GM23338 (cell line): Measurements from ENCODE around the gene MAP2K2. TPM values are rescaled to one million over a fixed set of nuclear protein-coding genes. Genes with fewer than 3 reads are reported as not detected.

Experiments used
- ATAC-seq: fragments of 200-7000 bp; cut with Tn5 transposase; 3 replicates; pipeline ENCODE4 v1.9.1; 2020
- DNase-seq: peaks from one replicate; pipeline ENCODE4 v3.0.0-alpha.2; 2015; ENCODE audit warnings: low spot score
- H2AFZ ChIP-seq: fragments of 200-600 bp; sonication (generic); 2 replicates; pipeline ENCODE4 v1.8.0; 2016; ENCODE audit warnings: antibody characterized with exemption, mild to moderate bottlenecking, moderate library complexity
- H3F3A ChIP-seq: fragments of 200-600 bp; sonication (generic); replicated peaks from 2 replicates; pipeline ENCODE4 v1.8.0; 2017; ENCODE audit warnings: antibody characterized with exemption, mixed run types, low read depth
- H3K27ac ChIP-seq: fragments of 200-600 bp; sonication (generic); 2 replicates; pipeline ENCODE4 v1.6.1; 2016; ENCODE audit warnings: low read depth
- H3K27me3 ChIP-seq: fragments of 200-600 bp; sonication (generic); 2 replicates; pipeline ENCODE4 v1.8.0; 2016; ENCODE audit warnings: mild to moderate bottlenecking, mixed run types, moderate library complexity; ENCODE audit not compliant: insufficient read depth
- H3K36me3 ChIP-seq: fragments of 200-600 bp; sonication (generic); 2 replicates; pipeline ENCODE4 v1.8.0; 2016; ENCODE audit warnings: mild to moderate bottlenecking; ENCODE audit not compliant: insufficient read depth
- H3K4me1 ChIP-seq: fragments of 200-600 bp; sonication (generic); 2 replicates; pipeline ENCODE4 v1.8.0; 2016; ENCODE audit warnings: mild to moderate bottlenecking, moderate library complexity; ENCODE audit not compliant: insufficient read depth
- H3K4me2 ChIP-seq: fragments of 200-600 bp; sonication (generic); 2 replicates; pipeline ENCODE4 v1.7.1; 2017; ENCODE audit warnings: mixed run types
- H3K4me3 ChIP-seq: fragments of 200-600 bp; sonication (generic); 2 replicates; pipeline ENCODE4 v1.6.1; 2016; ENCODE audit warnings: mixed run types
- H3K79me2 ChIP-seq: fragments of 200-600 bp; sonication (generic); replicated peaks from 2 replicates; pipeline ENCODE4 v1.8.0; 2017; ENCODE audit warnings: mild to moderate bottlenecking; ENCODE audit not compliant: insufficient read depth
- H3K9me2 ChIP-seq: fragments of 200-600 bp; sonication (generic); 2 replicates; pipeline ENCODE4 v1.8.0; 2017; ENCODE audit not compliant: insufficient read depth
- H4K20me1 ChIP-seq: fragments of 200-600 bp; sonication (generic); replicated peaks from 2 replicates; pipeline ENCODE4 v1.8.0; 2017; ENCODE audit warnings: mild to moderate bottlenecking; ENCODE audit not compliant: insufficient read depth
- H3K27ac Mint-ChIP-seq: 2 replicates; pipeline ENCODE4 v1.8.0; 2020; ENCODE audit warnings: inconsistent platforms, mild to moderate bottlenecking, moderate library complexity, mixed read lengths
- H3K27me3 Mint-ChIP-seq: 3 replicates; pipeline ENCODE4 v1.8.0; 2022; ENCODE audit warnings: low read depth, mild to moderate bottlenecking, moderate library complexity, mixed read lengths, inconsistent platforms; ENCODE audit not compliant: insufficient read depth, poor library complexity
- H3K36me3 Mint-ChIP-seq: 3 replicates; pipeline ENCODE4 v1.8.0; 2021; ENCODE audit warnings: low read depth, mild to moderate bottlenecking, inconsistent platforms, moderate library complexity, mixed read lengths
- H3K4me1 Mint-ChIP-seq: 3 replicates; pipeline ENCODE4 v1.8.0; 2020; ENCODE audit warnings: mild to moderate bottlenecking, inconsistent platforms, mixed read lengths
- H3K4me3 Mint-ChIP-seq: 3 replicates; pipeline ENCODE4 v1.8.0; 2021; ENCODE audit warnings: moderate library complexity, mild to moderate bottlenecking, inconsistent platforms, mixed read lengths
- H3K9me3 Mint-ChIP-seq: 3 replicates; pipeline ENCODE4 v1.8.0; 2020; ENCODE audit warnings: moderate library complexity, mild to moderate bottlenecking, inconsistent platforms, mixed read lengths
- CREB1 ChIP-seq: fragments of 250-450 bp; sonication (Bioruptor Pico); IDR thresholded peaks from 2 replicates; pipeline ENCODE4 v1.5.0; 2020; ENCODE audit warnings: low read depth, mild to moderate bottlenecking, moderate library complexity
- EZH2 ChIP-seq: fragments of 200-600 bp; sonication (generic); IDR thresholded peaks from one replicate; pipeline ENCODE4 v1.8.0; 2017; ENCODE audit warnings: antibody characterized with exemption, mild to moderate bottlenecking, low read depth; ENCODE audit not compliant: unreplicated experiment
- EZH2phosphoT487 ChIP-seq: fragments of 200-600 bp; sonication (generic); IDR thresholded peaks from one replicate; pipeline ENCODE4 v1.8.1; 2018; ENCODE audit warnings: antibody characterized with exemption; ENCODE audit not compliant: unreplicated experiment
- JUNB ChIP-seq: IDR thresholded peaks from one replicate; pipeline ENCODE4 v1.6.1; 2016; ENCODE audit warnings: antibody characterized with exemption; ENCODE audit not compliant: unreplicated experiment
- NANOG ChIP-seq: IDR thresholded peaks from 2 replicates; pipeline ENCODE4 v1.6.1; 2016; ENCODE audit warnings: antibody characterized with exemption, borderline replicate concordance
- POLR2AphosphoS5 ChIP-seq: IDR thresholded peaks from 2 replicates; pipeline ENCODE4 v1.6.1; 2016; ENCODE audit warnings: antibody characterized with exemption, low read depth
- ZNF114 ChIP-seq: fragments of 250-450 bp; sonication (Bioruptor Pico); IDR thresholded peaks from 2 replicates; pipeline ENCODE4 v1.5.0; 2020; ENCODE audit warnings: mild to moderate bottlenecking, moderate library complexity
- ZNF331 ChIP-seq: fragments of 250-450 bp; sonication (Bioruptor Pico); IDR thresholded peaks from 2 replicates; pipeline ENCODE4 v1.5.0; 2020; ENCODE audit warnings: low read depth, mild to moderate bottlenecking, moderate library complexity
- polyA plus RNA-seq: library from polyadenylated mRNA; unstranded; fragments of >200 nt; fragmentation: Nextera tagmentation; extraction: Ambion mirVana; gene quantifications from 2 replicates; pipeline ENCODE4 v1.2.1, GENCODE V29; 2016
- total RNA-seq: library from RNA; depleted of rRNA; stranded (reverse); fragments of >200 nt; shearing (Covaris generic); gene quantifications from 2 replicates; pipeline ENCODE4 v1.2.3, GENCODE V29; 2014
- TF ChIP-seq, protein P1 (sequence below): fragments of 250-450 bp; sonication (Bioruptor Pico); IDR thresholded peaks from 2 replicates; pipeline ENCODE4 v1.5.0; 2020; ENCODE audit warnings: mild to moderate bottlenecking, moderate library complexity
- TF ChIP-seq, protein P2 (sequence below), 2 experiments: fragments of 200-600 bp in 1 of 2; sonication (generic) in 1 of 2; conservative IDR thresholded peaks; 2 replicates each; pipeline versions ENCODE4 v1.5.1 to v1.6.1; 2016 to 2017; ENCODE audit warnings: antibody characterized with exemption in 2 of 2, low read depth in 2 of 2, mild to moderate bottlenecking in 2 of 2, moderate library complexity in 1 of 2
- TF ChIP-seq, protein P3 (sequence below): IDR thresholded peaks from 2 replicates; pipeline ENCODE4 v1.6.1; 2016; ENCODE audit warnings: antibody characterized with exemption
- TF ChIP-seq, protein P4 (sequence below): IDR thresholded peaks from one replicate; pipeline ENCODE4 v1.6.1; 2018; ENCODE audit warnings: antibody characterized with exemption; ENCODE audit not compliant: unreplicated experiment

Gene MAP2K2
- total and polyA plus RNA-seq, 2 experiments from 2014 or later: 99.7 to 151 TPM

DNA sequence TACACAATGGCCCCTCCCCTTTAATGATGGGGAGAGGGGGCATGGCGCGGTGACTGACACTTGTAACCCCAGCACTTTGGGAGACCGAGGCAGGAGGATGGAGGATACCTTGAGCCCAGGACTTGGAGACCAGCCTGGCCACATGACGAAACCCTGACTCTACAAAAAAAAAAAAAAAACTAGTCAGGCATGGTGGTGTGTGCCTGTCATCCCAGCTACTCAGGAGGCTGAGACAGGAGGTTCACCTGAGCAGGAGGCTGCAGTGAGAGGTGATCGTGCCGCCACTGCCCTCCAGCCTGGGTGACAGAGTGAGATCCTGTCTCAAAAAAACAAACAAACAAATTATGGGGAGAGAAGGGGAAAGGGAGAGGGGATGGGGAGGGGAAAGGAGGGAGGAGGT, 43.4 kb downstream of the MAP2K2 start:
- no peak overlapping the region for H3K4me3 ChIP-seq
- peaks cover 12% of the 10 kb centered on the region for H3K27me3 Mint-ChIP-seq

More for the DNA sequence above, 43.4 kb downstream of the MAP2K2 start:
- Histone ChIP-seq H4K20me1 (no peaks in the 10 kb centered on the region), H3K9me2 (no peaks in the 10 kb centered on the region), H3F3A (peaks cover 8% of the 10 kb centered on the region; the same call in 1 of the 2 replicates), H3K27me3 (no peaks in the 10 kb centered on the region), H3K27ac (no peak overlapping the region), H2AFZ (no peak overlapping the region), H3K36me3 (no peaks in the 10 kb centered on the region), H3K79me2 (no peaks in the 10 kb centered on the region), H3K4me2 (no peak overlapping the region), H3K4me1 (peaks cover 18% of the 10 kb centered on the region)
- H3K36me3 Mint-ChIP-seq: no peaks in the 10 kb centered on the region
- no peak for TF ChIP-seq POLR2AphosphoS5
- no peak for TF ChIP-seq NANOG
- no peak for TF ChIP-seq JUNB
- TF ChIP-seq CREB1 (CRISPR knock-in tag): no peak
- TF ChIP-seq, protein P1, sequence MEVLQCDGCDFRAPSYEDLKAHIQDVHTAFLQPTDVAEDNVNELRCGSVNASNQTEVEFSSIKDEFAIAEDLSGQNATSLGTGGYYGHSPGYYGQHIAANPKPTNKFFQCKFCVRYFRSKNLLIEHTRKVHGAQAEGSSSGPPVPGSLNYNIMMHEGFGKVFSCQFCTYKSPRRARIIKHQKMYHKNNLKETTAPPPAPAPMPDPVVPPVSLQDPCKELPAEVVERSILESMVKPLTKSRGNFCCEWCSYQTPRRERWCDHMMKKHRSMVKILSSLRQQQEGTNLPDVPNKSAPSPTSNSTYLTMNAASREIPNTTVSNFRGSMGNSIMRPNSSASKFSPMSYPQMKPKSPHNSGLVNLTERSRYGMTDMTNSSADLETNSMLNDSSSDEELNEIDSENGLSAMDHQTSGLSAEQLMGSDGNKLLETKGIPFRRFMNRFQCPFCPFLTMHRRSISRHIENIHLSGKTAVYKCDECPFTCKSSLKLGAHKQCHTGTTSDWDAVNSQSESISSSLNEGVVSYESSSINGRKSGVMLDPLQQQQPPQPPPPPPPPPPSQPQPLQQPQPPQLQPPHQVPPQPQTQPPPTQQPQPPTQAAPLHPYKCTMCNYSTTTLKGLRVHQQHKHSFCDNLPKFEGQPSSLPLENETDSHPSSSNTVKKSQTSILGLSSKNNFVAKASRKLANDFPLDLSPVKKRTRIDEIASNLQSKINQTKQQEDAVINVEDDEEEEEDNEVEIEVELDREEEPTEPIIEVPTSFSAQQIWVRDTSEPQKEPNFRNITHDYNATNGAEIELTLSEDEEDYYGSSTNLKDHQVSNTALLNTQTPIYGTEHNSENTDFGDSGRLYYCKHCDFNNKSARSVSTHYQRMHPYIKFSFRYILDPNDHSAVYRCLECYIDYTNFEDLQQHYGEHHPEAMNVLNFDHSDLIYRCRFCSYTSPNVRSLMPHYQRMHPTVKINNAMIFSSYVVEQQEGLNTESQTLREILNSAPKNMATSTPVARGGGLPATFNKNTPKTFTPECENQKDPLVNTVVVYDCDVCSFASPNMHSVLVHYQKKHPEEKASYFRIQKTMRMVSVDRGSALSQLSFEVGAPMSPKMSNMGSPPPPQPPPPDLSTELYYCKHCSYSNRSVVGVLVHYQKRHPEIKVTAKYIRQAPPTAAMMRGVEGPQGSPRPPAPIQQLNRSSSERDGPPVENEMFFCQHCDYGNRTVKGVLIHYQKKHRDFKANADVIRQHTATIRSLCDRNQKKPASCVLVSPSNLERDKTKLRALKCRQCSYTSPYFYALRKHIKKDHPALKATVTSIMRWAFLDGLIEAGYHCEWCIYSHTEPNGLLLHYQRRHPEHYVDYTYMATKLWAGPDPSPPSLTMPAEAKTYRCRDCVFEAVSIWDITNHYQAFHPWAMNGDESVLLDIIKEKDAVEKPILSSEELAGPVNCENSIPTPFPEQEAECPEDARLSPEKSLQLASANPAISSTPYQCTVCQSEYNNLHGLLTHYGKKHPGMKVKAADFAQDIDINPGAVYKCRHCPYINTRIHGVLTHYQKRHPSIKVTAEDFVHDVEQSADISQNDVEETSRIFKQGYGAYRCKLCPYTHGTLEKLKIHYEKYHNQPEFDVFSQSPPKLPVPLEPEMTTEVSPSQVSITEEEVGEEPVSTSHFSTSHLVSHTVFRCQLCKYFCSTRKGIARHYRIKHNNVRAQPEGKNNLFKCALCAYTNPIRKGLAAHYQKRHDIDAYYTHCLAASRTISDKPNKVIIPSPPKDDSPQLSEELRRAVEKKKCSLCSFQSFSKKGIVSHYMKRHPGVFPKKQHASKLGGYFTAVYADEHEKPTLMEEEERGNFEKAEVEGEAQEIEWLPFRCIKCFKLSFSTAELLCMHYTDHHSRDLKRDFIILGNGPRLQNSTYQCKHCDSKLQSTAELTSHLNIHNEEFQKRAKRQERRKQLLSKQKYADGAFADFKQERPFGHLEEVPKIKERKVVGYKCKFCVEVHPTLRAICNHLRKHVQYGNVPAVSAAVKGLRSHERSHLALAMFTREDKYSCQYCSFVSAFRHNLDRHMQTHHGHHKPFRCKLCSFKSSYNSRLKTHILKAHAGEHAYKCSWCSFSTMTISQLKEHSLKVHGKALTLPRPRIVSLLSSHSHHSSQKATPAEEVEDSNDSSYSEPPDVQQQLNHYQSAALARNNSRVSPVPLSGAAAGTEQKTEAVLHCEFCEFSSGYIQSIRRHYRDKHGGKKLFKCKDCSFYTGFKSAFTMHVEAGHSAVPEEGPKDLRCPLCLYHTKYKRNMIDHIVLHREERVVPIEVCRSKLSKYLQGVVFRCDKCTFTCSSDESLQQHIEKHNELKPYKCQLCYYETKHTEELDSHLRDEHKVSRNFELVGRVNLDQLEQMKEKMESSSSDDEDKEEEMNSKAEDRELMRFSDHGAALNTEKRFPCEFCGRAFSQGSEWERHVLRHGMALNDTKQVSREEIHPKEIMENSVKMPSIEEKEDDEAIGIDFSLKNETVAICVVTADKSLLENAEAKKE (CRISPR knock-in tag): no peak
- TF ChIP-seq, protein P2, sequence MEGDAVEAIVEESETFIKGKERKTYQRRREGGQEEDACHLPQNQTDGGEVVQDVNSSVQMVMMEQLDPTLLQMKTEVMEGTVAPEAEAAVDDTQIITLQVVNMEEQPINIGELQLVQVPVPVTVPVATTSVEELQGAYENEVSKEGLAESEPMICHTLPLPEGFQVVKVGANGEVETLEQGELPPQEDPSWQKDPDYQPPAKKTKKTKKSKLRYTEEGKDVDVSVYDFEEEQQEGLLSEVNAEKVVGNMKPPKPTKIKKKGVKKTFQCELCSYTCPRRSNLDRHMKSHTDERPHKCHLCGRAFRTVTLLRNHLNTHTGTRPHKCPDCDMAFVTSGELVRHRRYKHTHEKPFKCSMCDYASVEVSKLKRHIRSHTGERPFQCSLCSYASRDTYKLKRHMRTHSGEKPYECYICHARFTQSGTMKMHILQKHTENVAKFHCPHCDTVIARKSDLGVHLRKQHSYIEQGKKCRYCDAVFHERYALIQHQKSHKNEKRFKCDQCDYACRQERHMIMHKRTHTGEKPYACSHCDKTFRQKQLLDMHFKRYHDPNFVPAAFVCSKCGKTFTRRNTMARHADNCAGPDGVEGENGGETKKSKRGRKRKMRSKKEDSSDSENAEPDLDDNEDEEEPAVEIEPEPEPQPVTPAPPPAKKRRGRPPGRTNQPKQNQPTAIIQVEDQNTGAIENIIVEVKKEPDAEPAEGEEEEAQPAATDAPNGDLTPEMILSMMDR (conservative IDR thresholded peaks at IDR 0.05; ENCODE audit: low read depth in 2 of 2): no peak
- TF ChIP-seq EZH2: no peak
- TF ChIP-seq, protein P3, sequence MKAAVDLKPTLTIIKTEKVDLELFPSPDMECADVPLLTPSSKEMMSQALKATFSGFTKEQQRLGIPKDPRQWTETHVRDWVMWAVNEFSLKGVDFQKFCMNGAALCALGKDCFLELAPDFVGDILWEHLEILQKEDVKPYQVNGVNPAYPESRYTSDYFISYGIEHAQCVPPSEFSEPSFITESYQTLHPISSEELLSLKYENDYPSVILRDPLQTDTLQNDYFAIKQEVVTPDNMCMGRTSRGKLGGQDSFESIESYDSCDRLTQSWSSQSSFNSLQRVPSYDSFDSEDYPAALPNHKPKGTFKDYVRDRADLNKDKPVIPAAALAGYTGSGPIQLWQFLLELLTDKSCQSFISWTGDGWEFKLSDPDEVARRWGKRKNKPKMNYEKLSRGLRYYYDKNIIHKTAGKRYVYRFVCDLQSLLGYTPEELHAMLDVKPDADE: no peak
- TF ChIP-seq EZH2phosphoT487: no peak
- TF ChIP-seq ZNF331: no peak
- no peak for TF ChIP-seq ZNF114 (CRISPR knock-in tag)
- TF ChIP-seq, protein P4, sequence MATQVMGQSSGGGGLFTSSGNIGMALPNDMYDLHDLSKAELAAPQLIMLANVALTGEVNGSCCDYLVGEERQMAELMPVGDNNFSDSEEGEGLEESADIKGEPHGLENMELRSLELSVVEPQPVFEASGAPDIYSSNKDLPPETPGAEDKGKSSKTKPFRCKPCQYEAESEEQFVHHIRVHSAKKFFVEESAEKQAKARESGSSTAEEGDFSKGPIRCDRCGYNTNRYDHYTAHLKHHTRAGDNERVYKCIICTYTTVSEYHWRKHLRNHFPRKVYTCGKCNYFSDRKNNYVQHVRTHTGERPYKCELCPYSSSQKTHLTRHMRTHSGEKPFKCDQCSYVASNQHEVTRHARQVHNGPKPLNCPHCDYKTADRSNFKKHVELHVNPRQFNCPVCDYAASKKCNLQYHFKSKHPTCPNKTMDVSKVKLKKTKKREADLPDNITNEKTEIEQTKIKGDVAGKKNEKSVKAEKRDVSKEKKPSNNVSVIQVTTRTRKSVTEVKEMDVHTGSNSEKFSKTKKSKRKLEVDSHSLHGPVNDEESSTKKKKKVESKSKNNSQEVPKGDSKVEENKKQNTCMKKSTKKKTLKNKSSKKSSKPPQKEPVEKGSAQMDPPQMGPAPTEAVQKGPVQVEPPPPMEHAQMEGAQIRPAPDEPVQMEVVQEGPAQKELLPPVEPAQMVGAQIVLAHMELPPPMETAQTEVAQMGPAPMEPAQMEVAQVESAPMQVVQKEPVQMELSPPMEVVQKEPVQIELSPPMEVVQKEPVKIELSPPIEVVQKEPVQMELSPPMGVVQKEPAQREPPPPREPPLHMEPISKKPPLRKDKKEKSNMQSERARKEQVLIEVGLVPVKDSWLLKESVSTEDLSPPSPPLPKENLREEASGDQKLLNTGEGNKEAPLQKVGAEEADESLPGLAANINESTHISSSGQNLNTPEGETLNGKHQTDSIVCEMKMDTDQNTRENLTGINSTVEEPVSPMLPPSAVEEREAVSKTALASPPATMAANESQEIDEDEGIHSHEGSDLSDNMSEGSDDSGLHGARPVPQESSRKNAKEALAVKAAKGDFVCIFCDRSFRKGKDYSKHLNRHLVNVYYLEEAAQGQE: no peak
- no peak overlapping the region for H3K27ac Mint-ChIP-seq
- ATAC-seq (no peak), DNase-seq (no peak)
- no peaks in the 10 kb centered on the region for H3K9me3 Mint-ChIP-seq
- no peak overlapping the region for H3K4me3 Mint-ChIP-seq
- H3K4me1 Mint-ChIP-seq: peaks cover 13% of the 10 kb centered on the region
